ENCODE data around the gene TBC1D9B.

GRCh38 chr5:179916523-179916922 lies 8.8 kb upstream of the TBC1D9B start:
- TF ChIP-seq CTCF (conservative IDR thresholded peaks at IDR 0.05) (no peak), ZFX (IDR thresholded peaks at IDR 0.05) (no peak)

Measured in C4-2B (cell line).